ENCODE measurements around the gene ITPRID1.

DNA sequence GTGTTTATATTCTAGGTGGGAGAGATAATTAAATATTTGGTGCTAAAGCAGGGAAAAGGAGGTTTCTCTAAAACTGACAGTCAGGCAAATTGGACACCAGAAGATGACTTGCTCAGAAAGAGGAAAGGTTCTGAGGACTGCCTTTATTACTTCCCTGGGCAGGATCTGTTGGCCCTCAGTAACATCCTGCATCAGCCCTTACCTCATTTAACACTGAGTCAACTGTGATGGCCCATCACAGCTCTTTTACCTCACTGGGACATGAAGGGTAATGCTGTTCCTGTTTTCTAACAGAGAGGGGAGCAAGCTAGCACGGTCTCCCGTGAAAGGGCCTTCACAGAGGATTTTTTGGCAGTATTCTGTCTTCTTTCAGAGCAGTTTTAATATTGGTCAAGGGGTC is 185.2 kb downstream of the ITPRID1 start:
- TF ChIP-seq, protein P1, sequence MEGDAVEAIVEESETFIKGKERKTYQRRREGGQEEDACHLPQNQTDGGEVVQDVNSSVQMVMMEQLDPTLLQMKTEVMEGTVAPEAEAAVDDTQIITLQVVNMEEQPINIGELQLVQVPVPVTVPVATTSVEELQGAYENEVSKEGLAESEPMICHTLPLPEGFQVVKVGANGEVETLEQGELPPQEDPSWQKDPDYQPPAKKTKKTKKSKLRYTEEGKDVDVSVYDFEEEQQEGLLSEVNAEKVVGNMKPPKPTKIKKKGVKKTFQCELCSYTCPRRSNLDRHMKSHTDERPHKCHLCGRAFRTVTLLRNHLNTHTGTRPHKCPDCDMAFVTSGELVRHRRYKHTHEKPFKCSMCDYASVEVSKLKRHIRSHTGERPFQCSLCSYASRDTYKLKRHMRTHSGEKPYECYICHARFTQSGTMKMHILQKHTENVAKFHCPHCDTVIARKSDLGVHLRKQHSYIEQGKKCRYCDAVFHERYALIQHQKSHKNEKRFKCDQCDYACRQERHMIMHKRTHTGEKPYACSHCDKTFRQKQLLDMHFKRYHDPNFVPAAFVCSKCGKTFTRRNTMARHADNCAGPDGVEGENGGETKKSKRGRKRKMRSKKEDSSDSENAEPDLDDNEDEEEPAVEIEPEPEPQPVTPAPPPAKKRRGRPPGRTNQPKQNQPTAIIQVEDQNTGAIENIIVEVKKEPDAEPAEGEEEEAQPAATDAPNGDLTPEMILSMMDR (IDR thresholded peaks at IDR 0.05; ENCODE audit: insufficient read depth, low read length, poor library complexity, severe bottlenecking), result no peak
- TF ChIP-seq EZH2phosphoT487 (conservative IDR thresholded peaks at IDR 0.05; ENCODE audit: low read length), result no peak
